Skeletal muscle tissue (tissue), 4 donors: ENCODE measurements around the gene MAPT. TPM values are rescaled to one million over a fixed set of nuclear protein-coding genes. Genes with fewer than 3 reads are reported as not detected.

Experiments used
- H3K27ac ChIP-seq: one replicate; pipeline ENCODE4 v1.7.0; 2013; ENCODE audit warnings: mild to moderate bottlenecking, low read depth, low read length, inconsistent platforms
- H3K27me3 ChIP-seq, 3 donors: one replicate each; pipeline ENCODE4 v1.7.0; 2013; ENCODE audit warnings: low read length in 3 of 3; ENCODE audit not compliant: control insufficient read depth in 3 of 3, insufficient read depth in 3 of 3
- H3K36me3 ChIP-seq, 3 donors: one replicate each; pipeline ENCODE4 v1.7.0; 2013; ENCODE audit warnings: low read length in 3 of 3; ENCODE audit not compliant: control insufficient read depth in 3 of 3, insufficient read depth in 3 of 3
- H3K4me1 ChIP-seq, 3 donors: one replicate each; pipeline ENCODE4 v1.7.0; 2013; ENCODE audit warnings: low read length in 3 of 3, mild to moderate bottlenecking in 3 of 3; ENCODE audit not compliant: control insufficient read depth in 3 of 3, insufficient read depth in 3 of 3
- H3K4me3 ChIP-seq, 3 donors: one replicate each; pipeline ENCODE4 v1.7.0; 2013; ENCODE audit warnings: low read length in 3 of 3
- H3K9ac ChIP-seq, 3 donors: one replicate each; pipeline ENCODE4 v1.7.0; 2013; ENCODE audit warnings: low read length in 3 of 3, mild to moderate bottlenecking in 3 of 3, moderate library complexity in 2 of 3, low read depth in 1 of 3
- H3K9me3 ChIP-seq, 3 donors: one replicate each; pipeline ENCODE4 v1.7.0; 2013; ENCODE audit warnings: low read length in 3 of 3; ENCODE audit not compliant: control insufficient read depth in 3 of 3
- total RNA-seq: library from RNA; depleted of rRNA; stranded (reverse); fragments of >200 nt; gene quantifications from one replicate; pipeline ENCODE4 v1.2.3, GENCODE V29; 2014
- donor health status: Osteomylitis.

Gene MAPT
- total RNA-seq, 1 donor from 2014 or later = 4.7 TPM

GRCh38 chr17:45971698-45972141 lies 77.4 kb downstream of the MAPT start:
- Histone ChIP-seq H3K9ac (no peak overlapping the region), H3K27ac (no peak overlapping the region), H3K36me3 (peaks cover 5 to 17% (median 5%) of the 10 kb centered on the region in 3 donors), H3K4me1 (peaks cover 37 to 53% (median 51%) of the 10 kb centered on the region in 3 donors), H3K4me3 (no peak overlapping the region), H3K9me3 (no peaks in the 10 kb centered on the region), H3K27me3 (no peaks in the 10 kb centered on the region)

- no peak overlapping the region for H3K9ac ChIP-seq
- no peak overlapping the region for H3K27ac ChIP-seq
- no peaks in the 10 kb centered on the region for H3K9me3 ChIP-seq
- no peaks in the 10 kb centered on the region for H3K27me3 ChIP-seq
- H3K36me3 ChIP-seq = peaks cover 5 to 17% (median 5%) of the 10 kb centered on the region in 3 donors
- H3K4me3 ChIP-seq = no peak overlapping the region
- peaks cover 44 to 54% (median 52%) of the 10 kb centered on the region in 3 donors for H3K4me1 ChIP-seq
Measured at GRCh38 chr17:45972531-45972930, 78.2 kb downstream of the MAPT start.

GRCh38 chr17:45973099-45973780 lies 78.9 kb downstream of the MAPT start:
- no peaks in the 10 kb centered on the region for H3K9me3 ChIP-seq
- H3K27me3 ChIP-seq = no peaks in the 10 kb centered on the region
- H3K27ac ChIP-seq = peak overlapping the region; percentile 11
- peaks cover 50 to 56% (median 55%) of the 10 kb centered on the region in 3 donors for H3K4me1 ChIP-seq
- H3K9ac ChIP-seq = peak overlapping the region in 2 of 3 donors; percentile 33 to 57
- H3K36me3 ChIP-seq = peaks cover 5 to 17% (median 5%) of the 10 kb centered on the region in 3 donors
- H3K4me3 ChIP-seq = no peak overlapping the region

- Histone ChIP-seq H3K27ac (peak overlapping the region; percentile 11), H3K9ac (peak overlapping the region in 2 of 3 donors; percentile 33 to 51), H3K36me3 (peaks cover 2 to 17% (median 7%) of the 10 kb centered on the region in 3 donors), H3K4me1 (peaks cover 50 to 58% (median 56%) of the 10 kb centered on the region in 3 donors), H3K9me3 (no peaks in the 10 kb centered on the region), H3K27me3 (no peaks in the 10 kb centered on the region), H3K4me3 (peak overlapping the region in 1 of 3 donors; percentile 13)
Measured at GRCh38 chr17:45973946-45974859, 79.8 kb downstream of the MAPT start.

- Histone ChIP-seq H3K27me3 (no peaks in the 10 kb centered on the region), H3K9ac (no peak overlapping the region), H3K4me1 (peaks cover 50 to 58% (median 56%) of the 10 kb centered on the region in 3 donors), H3K9me3 (no peaks in the 10 kb centered on the region), H3K27ac (no peak overlapping the region), H3K4me3 (no peak overlapping the region), H3K36me3 (peaks cover 0 to 10% (median 8%) of the 10 kb centered on the region in 3 donors)
Measured at GRCh38 chr17:45974916-45975630, 80.7 kb downstream of the MAPT start.

GRCh38 chr17:45975640-45976295 lies 81.4 kb downstream of the MAPT start:
- H3K4me3 ChIP-seq = no peak overlapping the region
- H3K9me3 ChIP-seq = no peaks in the 10 kb centered on the region
- peaks cover 1 to 11% (median 7%) of the 10 kb centered on the region in 3 donors for H3K36me3 ChIP-seq
- no peaks in the 10 kb centered on the region for H3K27me3 ChIP-seq
- peaks cover 50 to 58% (median 56%) of the 10 kb centered on the region in 3 donors for H3K4me1 ChIP-seq
- no peak overlapping the region for H3K9ac ChIP-seq
- no peak overlapping the region for H3K27ac ChIP-seq

- Histone ChIP-seq H3K27me3 (no peaks in the 10 kb centered on the region), H3K27ac (peak overlapping the region; percentile 70), H3K4me1 (peaks cover 50 to 58% (median 56%) of the 10 kb centered on the region in 3 donors), H3K36me3 (peaks cover 2 to 12% (median 7%) of the 10 kb centered on the region in 3 donors), H3K9ac (peak overlapping the region in 2 of 3 donors; percentile 16 to 65), H3K9me3 (no peaks in the 10 kb centered on the region), H3K4me3 (no peak overlapping the region)
Measured at GRCh38 chr17:45976391-45976754, 82.0 kb downstream of the MAPT start.

- Histone ChIP-seq H3K27ac (peak overlapping the region; percentile 70), H3K4me1 (peaks cover 50 to 58% (median 56%) of the 10 kb centered on the region in 3 donors), H3K4me3 (peak overlapping the region in 1 of 3 donors; percentile 41), H3K9ac (peak overlapping the region in 2 of 3 donors; percentile 16 to 65), H3K36me3 (peaks cover 2 to 10% (median 5%) of the 10 kb centered on the region in 3 donors), H3K27me3 (no peaks in the 10 kb centered on the region), H3K9me3 (no peaks in the 10 kb centered on the region)
Measured at GRCh38 chr17:45976755-45977505, 82.6 kb downstream of the MAPT start.

- H3K4me3 ChIP-seq = no peak overlapping the region
- H3K9me3 ChIP-seq = no peaks in the 10 kb centered on the region
- no peak overlapping the region for H3K9ac ChIP-seq
- H3K27me3 ChIP-seq = no peaks in the 10 kb centered on the region
- peaks cover 50 to 58% (median 56%) of the 10 kb centered on the region in 3 donors for H3K4me1 ChIP-seq
- H3K27ac ChIP-seq = peak overlapping the region; percentile 70
- H3K36me3 ChIP-seq = peaks cover 0 to 10% (median 2%) of the 10 kb centered on the region in 3 donors
Measured at GRCh38 chr17:45977506-45977824, 83.1 kb downstream of the MAPT start.
